K562 (cell line): ENCODE measurements around the gene ZSWIM6. TPM values are rescaled to one million over a fixed set of nuclear protein-coding genes. Genes with fewer than 3 reads are reported as not detected.
A peak's percentile ranks its signal among the peaks of the same experiment; 100 is the strongest.

Experiments
- ATAC-seq: fragments of 200-7000 bp; cut with Tn5 transposase; 3 replicates; pipeline ENCODE4 v1.9.1; 2020; ENCODE audit warnings: moderate library complexity
- BruUV-seq: library from RNA; stranded (reverse); fragments of 400-500 nt; replicated peaks from 2 replicates; lab custom pipeline; 2021; lab: Mats Ljungman, UMichigan
- CTCF ChIA-PET: fragments of 300-600 bp; formaldehyde crosslinking; extraction: SDS; loops from one replicate; lab custom pipeline; 2021; ENCODE audit warnings: low intra/inter-chr PET ratio; lab: Yijun Ruan, JAX
- POLR2A ChIA-PET: fragments of 300-600, 350-650 bp; sonication (Branson Sonifier 250); formaldehyde crosslinking; extraction: SDS; loops from one replicate; lab custom pipeline; 2021; ENCODE audit warnings: antibody characterized with exemption, inconsistent platforms; lab: Yijun Ruan, JAX
- DNase-seq, 4 experiments: peaks; one replicate each; pipeline versions ENCODE4 v3.0.0 to v3.0.0-alpha.2; 2011 to 2018; ENCODE audit warnings: low spot score in 3 of 4, mixed read lengths in 3 of 4; ENCODE audit errors: extremely low read depth in 1 of 4
- FAIRE-seq: peaks from 2 replicates; lab custom pipeline; 2011; peaks lifted over from hg19 to GRCh38; lab: Jason Lieb, UNC
- H2AFZ ChIP-seq: 2 replicates; pipeline ENCODE4 v1.6.0; 2011; ENCODE audit warnings: low read depth, low read length, control low read depth, inconsistent platforms
- H3K27ac ChIP-seq: fragments of 200-600 bp; 3 replicates; pipeline ENCODE4 v1.8.0; 2011; ENCODE audit warnings: low read depth, mild to moderate bottlenecking, control low read depth, inconsistent platforms, low read length, moderate library complexity, mixed read lengths; ENCODE audit errors: extremely low read depth
- H3K27me3 ChIP-seq, 2 experiments: fragments of 300-600 bp in 1 of 2; 2 replicates in 1 of 2; 3 replicates in 1 of 2; pipeline versions ENCODE4 v1.6.0 to v1.8.0; 2011; ENCODE audit warnings: inconsistent platforms in 2 of 2, low read length in 2 of 2, mild to moderate bottlenecking in 1 of 2, mixed read lengths in 1 of 2, moderate library complexity in 1 of 2; ENCODE audit not compliant: control insufficient read depth in 2 of 2, insufficient read depth in 2 of 2
- H3K36me3 ChIP-seq: fragments of 300-600 bp; 3 replicates; pipeline ENCODE4 v1.8.0; 2011; ENCODE audit warnings: mild to moderate bottlenecking, low read length, inconsistent platforms; ENCODE audit not compliant: control insufficient read depth, insufficient read depth
- H3K4me1 ChIP-seq, 2 experiments: fragments of 200-600 bp in 1 of 2; replicated peaks in 1 of 2; 2 replicates in 1 of 2; 3 replicates in 1 of 2; pipeline versions ENCODE4 v1.5.1 to v1.8.0; 2011; ENCODE audit warnings: inconsistent platforms in 2 of 2, low read length in 2 of 2, mild to moderate bottlenecking in 1 of 2, mixed read lengths in 1 of 2, moderate library complexity in 1 of 2; ENCODE audit not compliant: control insufficient read depth in 2 of 2, insufficient read depth in 2 of 2
- H3K4me2 ChIP-seq: 2 replicates; pipeline ENCODE4 v1.6.1; 2011; ENCODE audit warnings: low read length, control low read depth, inconsistent platforms, mixed read lengths; ENCODE audit not compliant: insufficient read depth
- H3K4me3 ChIP-seq: fragments of 200-600 bp; sonication (generic), shearing (Covaris generic); 2 replicates; pipeline ENCODE4 v1.5.1; 2016; ENCODE audit warnings: control low read depth, inconsistent platforms
- H3K79me2 ChIP-seq: fragments of 200-600 bp; 3 replicates; pipeline ENCODE4 v1.8.0; 2011; ENCODE audit warnings: low read length, inconsistent platforms; ENCODE audit not compliant: control insufficient read depth, insufficient read depth
- H3K9ac ChIP-seq, 2 experiments: 2 replicates each; pipeline versions ENCODE4 v1.6.0 to v1.6.1; 2011; ENCODE audit warnings: low read depth in 2 of 2, low read length in 2 of 2, control low read depth in 1 of 2, inconsistent platforms in 1 of 2, mild to moderate bottlenecking in 1 of 2, mixed read lengths in 1 of 2; ENCODE audit not compliant: insufficient read depth in 1 of 2
- H3K9me1 ChIP-seq: one replicate; pipeline ENCODE4 v1.6.0; 2011; ENCODE audit warnings: inconsistent platforms, mild to moderate bottlenecking, low read length, moderate library complexity; ENCODE audit not compliant: control insufficient read depth, insufficient read depth
- H3K9me3 ChIP-seq: replicated peaks from 2 replicates; pipeline ENCODE4 v1.5.1; 2011; ENCODE audit warnings: low read depth, low read length, inconsistent platforms; ENCODE audit not compliant: control insufficient read depth, insufficient read depth
- H4K20me1 ChIP-seq: replicated peaks from 2 replicates; pipeline ENCODE4 v1.6.1; 2011; ENCODE audit warnings: low read length, inconsistent platforms, mixed read lengths; ENCODE audit not compliant: control insufficient read depth, insufficient read depth
- TSC22D4 ChIP-seq: fragments of 450-650 bp; IDR thresholded peaks from 2 replicates; pipeline ENCODE4 v1.6.1; 2016; ENCODE audit warnings: missing genetic modification characterization, missing biosample characterization, control low read depth
- ZNF24 ChIP-seq: fragments of 450-650 bp; IDR thresholded peaks from 2 replicates; pipeline ENCODE4 v1.6.1; 2016
- WGBS: fragments of 100-300 bp; shearing (Covaris generic); methylation state at CpG from one replicate; pipeline ENCODE4 v1.1.6; 2016; ENCODE audit warnings: low coverage, mixed read lengths; ENCODE audit not compliant: insufficient coverage; ENCODE audit errors: missing lambda C conversion rate; 5-methylcytosine and 5-hydroxymethylcytosine counted together
- in situ Hi-C: fragments of 300-500 bp; cut with MboI; formaldehyde crosslinking; loops from 4 replicates; pipeline ENCODE4 v1.15.0; 2018; ENCODE audit warnings: inconsistent platforms, mixed read lengths
- intact Hi-C: fragments of 100-400 bp; cut with micrococcal nuclease; formaldehyde crosslinking; loops from 2 replicates; pipeline ENCODE4 v1.14.2; 2022
- polyA plus RNA-seq, 8 experiments: library from polyadenylated mRNA; depleted of rRNA in 4 of 8; stranded (reverse) in 5 of 8; unstranded in 3 of 8; fragments of >200 nt; fragmentation: Nextera tagmentation in 2 of 8; fragmentation: Illumina TruSeq in 1 of 8; extraction: Ambion mirVana in 2 of 8; extraction: Trizol in 1 of 8; gene quantifications; 2 replicates each; pipeline versions ENCODE4 v1.2.1 to v1.2.3, GENCODE V29; 2011 to 2014; ENCODE audit warnings: inconsistent platforms in 1 of 8, missing spikeins in 1 of 8
- total RNA-seq, 7 experiments: library from RNA; depleted of rRNA in 6 of 7; stranded (reverse); fragments of >200 nt in 6 of 7; fragmentation: Illumina TruSeq in 2 of 7; extraction: Trizol in 2 of 7; gene quantifications; 2 replicates each; pipeline versions ENCODE4 v1.2.1 to v1.2.3, GENCODE V29; 2011 to 2021; ENCODE audit warnings: low replicate concordance in 1 of 7
- TF ChIP-seq, protein P1 (sequence below): fragments of 200-800 bp; sonication (Bioruptor generic); IDR thresholded peaks from 2 replicates; pipeline ENCODE4 v1.6.1; 2017; ENCODE audit warnings: missing genetic modification characterization, missing compliant biosample characterization
- TF ChIP-seq, protein P2 (sequence below): fragments of 450-650 bp; formaldehyde crosslinking; IDR thresholded peaks from 2 replicates; pipeline ENCODE4 v1.4.0; 2022; ENCODE audit warnings: mild to moderate bottlenecking, moderate library complexity

ZSWIM6 gene
- total and polyA plus RNA-seq, 9 of the 15 experiments (the other 6 are each of a cell fraction or from before 2014, with no cell fraction given), result 0.81 to 3.2 (median 2.0) TPM

DNA sequence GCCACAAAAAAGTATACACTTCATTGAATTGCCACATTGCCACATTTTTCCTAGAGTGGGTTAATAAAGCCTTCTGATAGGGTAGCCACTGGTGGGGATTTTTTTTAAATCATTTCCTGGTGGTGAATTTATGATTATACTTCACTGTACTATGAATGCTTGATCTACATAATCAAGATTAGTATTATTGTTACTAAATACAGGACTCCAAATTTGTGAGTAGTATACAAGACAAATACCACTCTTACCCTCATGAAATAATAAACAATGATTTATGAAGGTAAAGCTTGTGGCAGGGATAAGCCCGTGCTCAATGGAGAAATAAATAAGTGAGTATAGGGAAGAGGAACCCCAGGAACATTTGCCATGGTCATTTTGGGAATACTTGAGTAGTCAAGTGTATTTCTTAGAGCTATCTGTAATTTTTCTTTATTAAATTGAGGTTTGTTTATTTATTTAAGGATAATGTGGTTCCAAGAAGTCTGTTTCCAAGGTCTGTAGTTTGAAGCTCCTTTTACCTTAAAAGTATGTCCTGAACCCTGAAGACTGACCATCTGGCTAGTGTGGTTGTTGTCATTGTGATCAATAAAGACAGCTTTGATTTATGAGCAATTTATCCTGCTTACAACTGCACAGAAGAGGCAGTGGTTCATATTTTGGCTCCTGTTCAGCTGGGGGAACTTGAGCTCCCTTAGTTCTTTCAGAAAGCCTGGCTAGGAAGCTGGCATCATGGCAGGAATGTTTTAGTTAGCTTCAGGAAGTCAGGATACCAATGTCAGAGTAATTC, 118.6 kb downstream of the ZSWIM6 start:
- Histone ChIP-seq H3K4me2 (no peak overlapping the region), H3K9ac (no peak overlapping the region), H3K27ac (no peak overlapping the region), H3K79me2 (no peaks in the 10 kb centered on the region), H3K9me1 (no peaks in the 10 kb centered on the region), H3K4me3 (no peak overlapping the region), H3K27me3 (no peaks in the 10 kb centered on the region; a peak in 1 of 5 replicates), H3K4me1 (peaks cover 0 to 4% of the 10 kb centered on the region in 2 experiments; a peak in 1 of 5 replicates), H2AFZ (no peak overlapping the region), H3K36me3 (no peaks in the 10 kb centered on the region), H4K20me1 (0 out of 2 replicates have a peak, but pooled peaks cover 3% of the 10 kb centered on the region), H3K9me3 (no peaks in the 10 kb centered on the region)
- no peak for ATAC-seq
- POLR2A ChIA-PET, result interaction anchor here (1.1 kb wide), 1 partner anchor 18 kb away, joined by 4 read pairs; no protein-coding TSS in a partner anchor
- FAIRE-seq, result no peak
- intact Hi-C loops, result no loop called here
- CTCF ChIA-PET, result no interaction called here
- TF ChIP-seq ZNF24 (no peak), TSC22D4 (tag) (no peak)
- in situ Hi-C loops, result no loop called here
- 0% methylated on average over 1 of the region's 1 CpG for WGBS
- DNase-seq, result no peak
- BruUV-seq, result no TSS peak

DNA sequence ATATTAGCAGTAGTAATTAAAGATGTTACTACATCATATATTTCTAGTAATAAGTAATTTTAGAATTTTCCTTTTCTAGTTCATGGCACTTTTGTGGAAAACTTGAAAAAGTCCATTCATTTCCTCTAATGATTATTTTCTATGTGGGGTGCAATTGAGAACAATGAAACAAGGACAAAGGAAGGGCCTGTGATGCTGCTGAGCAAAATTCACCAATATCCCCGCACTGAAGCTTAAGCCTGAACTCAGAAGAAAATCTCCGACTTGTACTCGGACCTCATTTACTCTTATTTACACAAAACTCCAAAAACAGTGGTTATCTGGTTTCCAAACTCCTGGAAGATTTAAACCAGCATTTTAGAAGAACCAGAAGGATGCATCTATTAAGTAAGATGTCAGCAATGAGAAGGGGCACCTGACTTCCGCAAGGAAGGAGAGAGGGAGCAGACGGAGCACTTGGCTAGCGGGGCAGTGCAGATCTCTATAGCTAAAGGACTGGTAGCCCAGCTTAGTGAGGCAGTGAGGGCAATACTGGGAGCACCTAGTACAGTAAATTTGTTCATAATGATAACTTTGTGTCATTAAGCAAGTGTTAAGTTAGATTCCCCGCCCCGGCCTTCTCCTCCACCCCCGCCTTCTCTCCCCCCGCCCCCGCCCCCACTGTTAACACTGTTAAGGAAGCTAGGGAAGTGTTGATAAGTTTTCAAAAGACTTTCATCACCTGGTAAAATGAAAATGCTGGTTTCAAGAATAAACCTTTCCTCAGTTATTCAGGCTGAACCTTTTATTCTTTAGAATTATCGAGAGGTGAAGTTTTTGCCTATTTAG, 123.3 kb downstream of the ZSWIM6 start:
- Histone ChIP-seq H3K79me2 (no peaks in the 10 kb centered on the region), H3K4me2 (peak overlapping the region; percentile 39), H3K9me1 (no peaks in the 10 kb centered on the region), H3K9ac (no peak overlapping the region), H2AFZ (no peak overlapping the region), H3K27ac (no peak overlapping the region), H3K27me3 (no peaks in the 10 kb centered on the region; a peak in 1 of 5 replicates), H3K4me1 (peaks cover 0 to 4% of the 10 kb centered on the region in 2 experiments; a peak in 1 of 5 replicates), H4K20me1 (0 out of 2 replicates have a peak, but pooled peaks cover 3% of the 10 kb centered on the region), H3K9me3 (no peaks in the 10 kb centered on the region), H3K36me3 (no peaks in the 10 kb centered on the region), H3K4me3 (no peak overlapping the region)
- no TSS peak for BruUV-seq
- no peak for FAIRE-seq
- ChIA-PET CTCF (no interaction called here), POLR2A (interaction anchor here (0.8 kb wide), 1 partner anchor 1625 kb away, joined by 3 read pairs; no protein-coding TSS in a partner anchor)
- in situ Hi-C loops (no loop called here), intact Hi-C loops (no loop called here)
- TF ChIP-seq, protein P1, sequence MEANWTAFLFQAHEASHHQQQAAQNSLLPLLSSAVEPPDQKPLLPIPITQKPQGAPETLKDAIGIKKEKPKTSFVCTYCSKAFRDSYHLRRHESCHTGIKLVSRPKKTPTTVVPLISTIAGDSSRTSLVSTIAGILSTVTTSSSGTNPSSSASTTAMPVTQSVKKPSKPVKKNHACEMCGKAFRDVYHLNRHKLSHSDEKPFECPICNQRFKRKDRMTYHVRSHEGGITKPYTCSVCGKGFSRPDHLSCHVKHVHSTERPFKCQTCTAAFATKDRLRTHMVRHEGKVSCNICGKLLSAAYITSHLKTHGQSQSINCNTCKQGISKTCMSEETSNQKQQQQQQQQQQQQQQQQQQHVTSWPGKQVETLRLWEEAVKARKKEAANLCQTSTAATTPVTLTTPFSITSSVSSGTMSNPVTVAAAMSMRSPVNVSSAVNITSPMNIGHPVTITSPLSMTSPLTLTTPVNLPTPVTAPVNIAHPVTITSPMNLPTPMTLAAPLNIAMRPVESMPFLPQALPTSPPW (CRISPR knock-in tag), result peak; percentile 79
- TF ChIP-seq, protein P2, sequence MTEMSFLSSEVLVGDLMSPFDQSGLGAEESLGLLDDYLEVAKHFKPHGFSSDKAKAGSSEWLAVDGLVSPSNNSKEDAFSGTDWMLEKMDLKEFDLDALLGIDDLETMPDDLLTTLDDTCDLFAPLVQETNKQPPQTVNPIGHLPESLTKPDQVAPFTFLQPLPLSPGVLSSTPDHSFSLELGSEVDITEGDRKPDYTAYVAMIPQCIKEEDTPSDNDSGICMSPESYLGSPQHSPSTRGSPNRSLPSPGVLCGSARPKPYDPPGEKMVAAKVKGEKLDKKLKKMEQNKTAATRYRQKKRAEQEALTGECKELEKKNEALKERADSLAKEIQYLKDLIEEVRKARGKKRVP (CRISPR knock-in tag), result no peak
- 10% methylated on average over 11 of the region's 12 CpGs for WGBS
- peak; percentile 66 for ATAC-seq
- peak in 2 of 4 experiments; percentile 5 to 8 for DNase-seq
